HL-60 (cell line): ENCODE measurements around the gene SLC15A1.

Experiments used
- DNase-seq, 2 experiments: peaks; one replicate each; pipeline ENCODE4 v3.0.0-alpha.2; 2010 to 2020; ENCODE audit warnings: low read depth in 1 of 2, low spot score in 1 of 2
- H3K27ac ChIP-seq: fragments of 250-450 bp; sonication (Bioruptor Pico); replicated peaks from 2 replicates; pipeline ENCODE4 v1.5.1; 2020; ENCODE audit warnings: mild to moderate bottlenecking, moderate library complexity
- H3K27me3 ChIP-seq: fragments of 250-450 bp; sonication (Bioruptor Pico); 2 replicates; pipeline ENCODE4 v1.5.1; 2021; ENCODE audit warnings: mild to moderate bottlenecking, moderate library complexity; ENCODE audit not compliant: insufficient read depth, poor library complexity, severe bottlenecking
- H3K4me3 ChIP-seq: replicated peaks from 2 replicates; pipeline ENCODE4 v1.5.1; 2011; ENCODE audit warnings: mild to moderate bottlenecking, control low read depth, low read length; ENCODE audit not compliant: insufficient read depth
- CTCF ChIP-seq: IDR thresholded peaks from one replicate; pipeline ENCODE4 v1.5.1; 2011; ENCODE audit warnings: low read length, control low read depth, inconsistent platforms; ENCODE audit not compliant: insufficient read depth
- GABPA ChIP-seq: IDR thresholded peaks from 2 replicates; pipeline ENCODE4 v1.6.1; 2012; ENCODE audit warnings: low read depth
- POLR2AphosphoS5 ChIP-seq: IDR thresholded peaks from 2 replicates; pipeline ENCODE4 v1.6.1; 2012; ENCODE audit warnings: low read depth
- REST ChIP-seq: IDR thresholded peaks from 2 replicates; pipeline ENCODE4 v1.6.1; 2012; ENCODE audit warnings: low read depth; ENCODE audit not compliant: insufficient replicate concordance
- SPI1 ChIP-seq: IDR thresholded peaks from 2 replicates; pipeline ENCODE4 v1.6.1; 2012; ENCODE audit warnings: low read depth, mild to moderate bottlenecking, borderline replicate concordance

SLC15A1 gene

GRCh38 chr13:98785405-98785804, 32.9 kb upstream of the SLC15A1 start:
- Histone ChIP-seq H3K27me3 (peaks cover 11% of the 10 kb centered on the region), H3K27ac (no peak overlapping the region), H3K4me3 (no peak overlapping the region)
- no peak for DNase-seq
- TF ChIP-seq POLR2AphosphoS5, result no peak
- TF ChIP-seq REST, result no peak
- no peak for TF ChIP-seq GABPA
- TF ChIP-seq SPI1, result no peak
- TF ChIP-seq CTCF, result no peak

DNA sequence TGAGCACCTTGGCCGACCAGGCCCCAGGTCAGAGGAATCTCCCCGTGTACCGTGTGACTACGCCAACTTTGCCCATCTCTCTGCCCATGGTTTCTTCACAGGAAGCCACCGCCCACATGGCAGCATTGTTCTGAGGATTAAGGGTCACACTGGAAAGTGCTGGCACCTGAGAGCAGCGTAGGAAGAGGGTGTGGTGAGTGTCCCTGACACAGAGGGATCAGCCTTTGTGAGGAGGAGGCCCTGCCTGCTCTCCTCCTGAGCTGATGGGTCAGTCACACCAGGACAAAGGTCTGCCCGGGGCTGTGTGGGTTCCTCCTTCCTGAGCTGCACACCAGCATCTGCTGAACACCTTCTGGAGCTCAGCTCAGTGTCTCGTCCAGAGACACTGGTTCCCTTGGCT, 32.2 kb upstream of the SLC15A1 start:
- Histone ChIP-seq H3K27me3 (peaks cover 11% of the 10 kb centered on the region), H3K27ac (no peak overlapping the region), H3K4me3 (no peak overlapping the region)
- DNase-seq, result no peak
- TF ChIP-seq CTCF, result no peak
- TF ChIP-seq SPI1, result no peak
- TF ChIP-seq POLR2AphosphoS5, result no peak
- no peak for TF ChIP-seq REST
- TF ChIP-seq GABPA, result no peak

GRCh38 chr13:98783856-98784478, 31.5 kb upstream of the SLC15A1 start:
- no peak for DNase-seq

More at GRCh38 chr13:98783856-98784478, 31.5 kb upstream of the SLC15A1 start:
- no peak overlapping the region for H3K27ac ChIP-seq
- TF ChIP-seq SPI1 (no peak), GABPA (no peak), REST (no peak), CTCF (no peak), POLR2AphosphoS5 (no peak)
- H3K27me3 ChIP-seq, result peaks cover 11% of the 10 kb centered on the region
- H3K4me3 ChIP-seq, result no peak overlapping the region
